Measurements from ENCODE around the gene KIF1A. TPM values are rescaled to one million over a fixed set of nuclear protein-coding genes. Genes with fewer than 3 reads are reported as not detected.

KIF1A gene
- total and polyA plus RNA-seq, 2 donors (not counting 3 experiments of a cell fraction or from before 2014, with no cell fraction given), result 0.11 to 0.64 TPM

DNA sequence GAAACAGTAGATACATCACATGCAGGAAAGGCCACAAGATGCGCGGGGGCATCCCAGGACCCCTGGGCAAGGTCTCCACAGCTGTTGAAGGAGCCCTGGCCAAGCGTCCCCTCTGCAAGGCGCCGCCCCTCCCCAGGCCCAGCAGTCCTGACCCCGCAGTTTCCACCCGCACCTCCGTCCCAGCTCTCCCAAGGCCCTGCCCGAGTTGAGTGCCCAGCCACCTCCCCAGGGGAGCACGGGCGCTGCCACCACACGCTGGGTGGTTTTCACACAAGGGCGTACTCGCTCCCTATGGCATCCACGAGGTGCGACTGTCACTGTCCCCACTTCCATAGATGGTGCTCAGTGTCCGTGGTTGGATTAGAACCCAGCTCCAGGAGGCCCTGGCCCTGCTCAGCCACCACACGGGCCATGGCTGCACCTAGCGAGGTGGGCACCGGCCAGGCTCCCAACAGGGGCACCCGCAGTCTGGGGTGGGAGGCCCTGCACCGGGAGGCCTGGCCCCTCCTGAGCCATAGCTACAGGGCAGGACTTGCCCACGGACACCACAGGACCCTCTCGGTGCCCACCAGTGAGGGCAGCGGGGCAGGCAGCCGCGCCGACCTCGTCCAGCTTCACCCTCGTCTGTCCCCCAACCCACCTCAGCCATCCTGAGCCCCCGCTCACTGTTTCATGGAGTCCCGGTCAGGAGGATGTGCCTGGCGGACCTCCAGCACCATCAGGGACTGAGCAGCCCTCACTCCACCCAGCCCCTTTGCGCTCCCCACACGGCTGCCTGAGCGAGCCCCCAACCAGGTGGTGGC, 36.0 kb downstream of the KIF1A start:
- no peaks in the 10 kb centered on the region for H3K9me1 ChIP-seq (replicated peaks; ENCODE audit: control insufficient read depth, extremely low read depth, insufficient read depth, low read length)
- no peak overlapping the region for H3K9ac ChIP-seq (replicated peaks; ENCODE audit: extremely low read depth, insufficient read depth, low read length)
- BruUV-seq (replicated peaks), result no TSS peak
- H3K4me3 ChIP-seq (replicated peaks in 1 of 3; ENCODE audit: insufficient read depth in 1 of 3, low read depth in 1 of 3, low read length in 3 of 3), result no peak overlapping the region
- no peak for DNase-seq (ENCODE audit: low read depth, low spot score)
- no peak overlapping the region for H3K27ac ChIP-seq (ENCODE audit: insufficient read depth, low read depth, low read length)
- POLR2A ChIA-PET, result no interaction called here
- dilution Hi-C loops (cut with MboI; ENCODE audit: extremely low pct_ligation_motif_present, low sequenced_read_pairs) (no loop called here), intact Hi-C loops (cut with micrococcal nuclease) (no loop called here)
- TF ChIP-seq JUN (IDR thresholded peaks at IDR 0.05; ENCODE audit: borderline replicate concordance, insufficient read depth, insufficient read length, low read depth) (no peak), GATA2 (IDR thresholded peaks at IDR 0.05; ENCODE audit: insufficient read depth, insufficient read length, low read depth, low read length) (no peak), FOS (IDR thresholded peaks at IDR 0.05; ENCODE audit: borderline replicate concordance, insufficient read depth, low read length) (no peak), CTCF (IDR thresholded peaks at IDR 0.05; ENCODE audit: extremely low read depth in 1 of 2, insufficient read depth in 1 of 2, low read depth in 1 of 2, low read length in 2 of 2) (no peak), EZH2 (IDR thresholded peaks at IDR 0.05; ENCODE audit: borderline replicate concordance, low read depth, low read length, severe bottlenecking) (no peak), POLR2AphosphoS5 (IDR thresholded peaks at IDR 0.05; ENCODE audit: insufficient read depth, low read depth, low read length) (no peak), POLR2A (IDR thresholded peaks at IDR 0.05; ENCODE audit: low read depth, low read length) (no peak), MYC (IDR thresholded peaks at IDR 0.05; ENCODE audit: low read depth, low read length) (no peak)
- TF ChIP-seq, protein P1, sequence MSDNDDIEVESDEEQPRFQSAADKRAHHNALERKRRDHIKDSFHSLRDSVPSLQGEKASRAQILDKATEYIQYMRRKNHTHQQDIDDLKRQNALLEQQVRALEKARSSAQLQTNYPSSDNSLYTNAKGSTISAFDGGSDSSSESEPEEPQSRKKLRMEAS (IDR thresholded peaks at IDR 0.05; ENCODE audit: insufficient read depth, insufficient read length), result no peak
- FAIRE-seq, result no peak
- H3K9me3 ChIP-seq (replicated peaks; ENCODE audit: control insufficient read depth, insufficient read depth, low read length), result no peaks in the 10 kb centered on the region
- no peaks in the 10 kb centered on the region for H3K79me2 ChIP-seq (ENCODE audit: control insufficient read depth, insufficient read depth, low read length)
- H2AFZ ChIP-seq (ENCODE audit: low read depth, low read length), result no peak overlapping the region
- H3K36me3 ChIP-seq (ENCODE audit: control insufficient read depth in 2 of 2, extremely low read depth in 1 of 2, insufficient read depth in 2 of 2, low read length in 2 of 2), result no peaks in the 10 kb centered on the region
- H3K4me1 ChIP-seq (ENCODE audit: control insufficient read depth, extremely low read depth, insufficient read depth, low read length), result no peaks in the 10 kb centered on the region
- H4K20me1 ChIP-seq (replicated peaks; ENCODE audit: control insufficient read depth, extremely low read depth, insufficient read depth, low read length), result no peaks in the 10 kb centered on the region
- CTCF ChIA-PET, result no interaction called here
- no peak overlapping the region for H3K4me2 ChIP-seq (ENCODE audit: insufficient read depth, low read length)
- no peaks in the 10 kb centered on the region for H3K27me3 ChIP-seq (ENCODE audit: control insufficient read depth in 2 of 2, insufficient read depth in 2 of 2, low read length in 2 of 2)

All from endothelial cell of umbilical vein (primary cell).